ENCODE results near the gene UMAD1.

GRCh38 chr7:7630626-7631329 lies 9.8 kb upstream of the UMAD1 start:
- TF ChIP-seq CTCF (IDR thresholded peaks at IDR 0.05), result no peak
- no peak for TF ChIP-seq POLR2A (IDR thresholded peaks at IDR 0.05)

All from heart left ventricle (tissue), 13 donors.